ENCODE data around the gene TMEM191C. TPM values are rescaled to one million over a fixed set of nuclear protein-coding genes. Genes with fewer than 3 reads are reported as not detected.
"Not testable (repeated sequence)": the region's sequence is repeated elsewhere in the genome, so short reads cannot be mapped to it uniquely, and the experiment has no call there.

Gene TMEM191C
- total RNA-seq, 1 experiment from 2014 or later: 3.3 TPM

GRCh38 chr22:21472984-21473383, 5.8 kb downstream of the TMEM191C start:
- not testable (repeated sequence) for DNase-seq (ENCODE audit: low spot score)

DNA sequence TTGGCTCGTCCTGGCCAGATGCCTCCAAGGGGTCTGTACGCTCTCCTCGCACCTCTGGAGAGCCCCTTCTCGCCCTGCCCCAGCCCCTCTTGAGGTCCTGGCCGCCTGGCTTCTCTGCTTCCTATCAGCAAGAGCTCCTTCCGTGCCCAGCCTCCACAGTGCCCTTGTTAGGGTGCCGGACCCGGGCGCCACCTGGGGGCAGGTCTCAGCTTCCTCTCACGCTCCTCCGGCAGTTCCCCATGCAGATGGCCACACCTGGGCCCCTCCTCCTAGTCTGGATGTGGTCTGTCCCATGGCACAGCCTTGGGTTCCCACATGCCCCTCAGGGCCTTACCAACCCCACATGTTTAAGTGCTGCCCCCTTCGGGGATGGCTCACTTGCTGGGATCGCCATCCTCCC, 6.5 kb downstream of the TMEM191C start:
- DNase-seq (ENCODE audit: low spot score): not testable (repeated sequence)

GRCh38 chr22:21484039-21484438, 16.9 kb downstream of the TMEM191C start:
- not testable (repeated sequence) for DNase-seq (ENCODE audit: low spot score)

GRCh38 chr22:21487723-21488122, 20.5 kb downstream of the TMEM191C start:
- DNase-seq (ENCODE audit: low spot score): not testable (repeated sequence)

DNA sequence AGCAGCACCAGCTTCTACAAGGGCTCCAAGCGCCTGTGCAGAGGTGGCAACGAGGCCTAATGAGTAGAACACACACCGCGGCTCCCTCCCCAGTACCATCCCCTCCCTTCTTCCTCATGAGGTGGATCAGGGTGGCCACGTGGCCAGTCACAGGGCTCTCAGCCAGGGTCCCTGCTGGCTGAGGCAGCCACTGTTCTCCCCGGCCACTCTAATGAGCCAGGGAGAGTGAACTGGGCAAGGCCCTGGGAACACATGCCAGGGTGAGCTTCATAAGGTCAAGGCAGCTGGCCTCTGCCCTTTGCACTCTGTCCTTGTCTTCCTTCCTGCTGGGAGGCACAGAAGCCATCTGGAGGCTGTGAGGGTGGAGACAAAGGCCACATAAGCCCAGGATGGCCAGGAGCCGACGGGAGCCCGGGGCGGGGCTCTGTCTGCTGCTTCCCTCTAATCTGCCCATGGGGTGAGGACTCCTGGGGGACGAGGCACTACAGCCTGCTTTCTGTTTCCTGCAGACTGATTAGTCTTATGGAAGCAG, 22.0 kb downstream of the TMEM191C start:
- not testable (repeated sequence) for DNase-seq (ENCODE audit: low spot score)

DNA sequence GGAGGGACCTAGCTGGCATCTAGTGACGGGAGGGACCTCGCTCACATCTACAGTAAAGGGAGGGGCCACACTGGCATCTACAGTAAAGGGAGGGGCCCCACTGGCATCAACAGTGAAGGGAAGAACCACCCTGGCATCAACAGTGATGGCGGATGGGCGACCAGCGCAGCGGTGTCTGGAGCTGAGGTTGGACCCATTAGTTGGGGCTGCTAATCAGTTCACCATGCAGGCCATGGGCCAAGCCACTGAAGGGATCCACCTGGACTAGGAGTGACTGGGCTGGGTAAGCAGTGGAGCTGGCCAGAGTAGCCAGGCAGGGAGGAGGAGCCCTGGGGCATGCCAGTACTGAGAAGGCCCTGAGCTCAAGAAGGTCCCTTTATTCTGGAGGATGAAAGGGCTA, 23.4 kb downstream of the TMEM191C start:
- not testable (repeated sequence) for DNase-seq (ENCODE audit: low spot score)

DNA sequence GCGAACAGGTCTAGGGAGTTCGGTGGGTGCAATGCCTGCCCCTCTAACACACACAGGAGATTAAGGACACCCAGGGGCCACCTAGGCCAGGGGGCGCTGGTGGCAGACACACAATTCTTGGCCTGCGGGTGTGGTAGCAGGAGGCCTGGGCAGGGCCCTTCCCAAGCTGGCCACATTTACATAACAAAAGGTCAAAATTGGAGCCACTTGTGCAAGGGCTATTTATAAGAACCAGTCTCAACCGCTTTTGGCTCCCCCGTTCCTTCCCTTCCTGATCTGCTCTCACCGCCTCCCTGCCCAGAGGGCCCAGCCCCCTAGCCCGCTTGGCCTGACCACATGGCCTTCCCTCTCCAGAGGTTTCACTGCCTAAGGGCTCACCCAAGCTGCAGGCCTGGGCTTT, 25.1 kb downstream of the TMEM191C start:
- not testable (repeated sequence) for DNase-seq (ENCODE audit: low spot score)

DNA sequence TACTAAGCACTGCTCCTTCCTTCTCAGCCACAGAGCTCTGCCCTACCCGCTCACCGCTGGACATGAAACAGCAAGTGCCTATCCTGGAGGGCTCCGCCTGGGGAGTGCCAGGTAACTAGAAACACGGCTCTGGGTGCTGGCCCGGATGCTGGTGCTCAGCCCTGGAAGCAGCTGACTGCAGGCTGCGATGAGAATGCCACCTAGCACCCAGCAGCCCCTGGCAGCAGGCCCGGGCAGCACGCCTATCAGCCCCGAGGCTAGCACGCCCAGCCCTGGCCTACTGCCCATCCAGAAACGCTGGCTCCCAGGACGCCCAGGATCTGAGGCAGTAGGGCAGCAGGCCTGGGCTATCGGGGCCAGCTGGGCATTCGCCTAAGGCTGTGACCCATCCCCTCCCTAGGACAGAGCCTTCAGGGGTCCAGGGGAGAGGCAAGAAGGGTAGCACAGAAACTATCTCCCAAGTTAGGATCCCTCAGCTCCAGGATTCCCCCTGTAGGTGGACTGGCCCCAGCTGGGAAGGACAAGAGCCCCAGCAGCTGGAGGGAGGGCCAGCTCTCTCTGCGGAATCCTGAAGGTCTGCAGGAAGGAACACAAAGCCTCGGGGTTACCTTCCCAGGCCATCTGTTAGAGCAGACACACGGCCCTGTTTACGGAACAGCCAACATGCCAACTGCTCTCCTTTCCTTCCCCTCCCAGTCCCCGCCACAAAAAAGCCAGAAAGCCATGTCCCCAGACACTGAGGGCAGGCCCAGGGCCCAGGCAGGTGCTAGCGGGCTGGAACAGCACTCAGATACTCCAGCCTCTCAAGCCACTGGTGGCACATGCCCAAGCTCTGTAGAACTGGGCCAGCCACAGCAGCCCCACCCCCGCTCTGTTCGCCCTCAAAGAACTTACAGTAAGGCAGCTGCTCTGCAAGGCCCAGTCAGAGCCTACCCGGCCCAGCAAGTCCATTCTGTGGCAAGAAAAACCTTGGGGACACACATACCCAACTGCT, 26.9 kb downstream of the TMEM191C start:
- DNase-seq (ENCODE audit: low spot score): not testable (repeated sequence)

- not testable (repeated sequence) for DNase-seq (ENCODE audit: low spot score)
These were observed 30.8 kb downstream of the TMEM191C start for GRCh38 chr22:21497984-21498383.

DNA sequence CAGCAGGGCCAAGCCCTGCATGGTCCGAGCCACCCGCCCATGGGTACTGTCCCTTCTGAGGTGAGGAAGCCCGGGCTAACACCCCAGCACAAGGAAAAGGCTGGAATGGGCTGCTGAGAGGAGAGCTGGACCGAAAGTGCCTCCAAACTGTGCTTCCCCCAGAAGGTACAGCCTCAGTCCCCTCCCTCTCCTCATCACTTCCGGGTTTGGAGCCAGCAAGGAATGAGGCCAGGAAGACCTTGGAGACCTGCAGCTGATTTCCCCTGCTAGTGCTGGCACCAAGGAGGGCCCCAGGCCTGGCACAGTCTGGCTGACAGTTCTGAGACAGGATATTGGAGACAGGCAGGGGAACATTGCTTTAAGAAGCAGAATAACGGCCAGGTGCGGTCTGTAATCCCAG, 31.3 kb downstream of the TMEM191C start:
- not testable (repeated sequence) for DNase-seq (ENCODE audit: low spot score)

DNA sequence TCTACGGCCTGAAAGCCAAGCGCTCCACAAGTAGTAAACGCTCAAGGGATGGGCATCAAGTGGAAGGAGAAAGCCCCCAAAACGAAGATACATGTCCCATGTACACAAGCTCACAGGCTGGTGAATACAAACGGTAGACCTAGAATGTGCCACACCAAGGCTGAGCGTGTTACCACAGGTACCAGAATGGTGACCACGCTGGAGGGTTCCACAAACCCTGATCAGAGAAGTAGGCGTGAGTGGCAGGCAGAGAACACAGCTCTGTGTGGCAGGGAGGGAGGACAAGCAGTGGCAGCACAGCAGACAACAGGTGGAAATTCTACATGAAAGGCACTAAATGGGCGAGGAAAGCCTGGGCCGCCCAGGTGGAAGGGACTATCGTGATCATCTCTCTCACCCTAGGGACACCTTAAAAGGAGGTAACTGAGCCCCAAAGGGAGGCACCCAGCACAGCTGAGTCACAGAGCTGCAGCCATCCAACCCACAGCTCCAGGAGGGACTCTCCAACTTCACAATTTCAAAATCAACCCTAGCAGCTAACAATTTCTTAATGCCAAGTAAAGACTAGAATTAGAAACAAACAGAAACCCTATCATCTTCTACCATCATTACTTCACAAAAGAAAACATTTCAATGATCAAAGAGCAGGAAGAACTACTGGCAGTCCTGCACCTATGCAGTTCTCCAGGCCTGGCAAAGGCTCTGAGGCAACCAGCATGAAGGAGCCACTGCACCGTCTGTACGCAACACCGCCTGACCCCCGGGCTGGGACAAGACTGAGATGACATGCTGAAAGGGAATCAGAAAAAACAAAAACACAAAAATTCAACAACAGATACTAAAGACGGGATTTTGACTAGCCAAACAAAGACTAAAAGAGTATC, 32.7 kb downstream of the TMEM191C start:
- DNase-seq (ENCODE audit: low spot score): not testable (repeated sequence)

GRCh38 chr22:21510397-21510796, 43.2 kb downstream of the TMEM191C start:
- not testable (repeated sequence) for DNase-seq (ENCODE audit: low spot score)

GRCh38 chr22:21512022-21512421, 44.8 kb downstream of the TMEM191C start:
- DNase-seq (ENCODE audit: low spot score): not testable (repeated sequence)

- not testable (repeated sequence) for DNase-seq (ENCODE audit: low spot score)
These were observed 46.9 kb downstream of the TMEM191C start for GRCh38 chr22:21514117-21514516.

GRCh38 chr22:21515234-21515633, 48.0 kb downstream of the TMEM191C start:
- DNase-seq (ENCODE audit: low spot score): not testable (repeated sequence)

GRCh38 chr22:21516522-21516921, 49.3 kb downstream of the TMEM191C start:
- not testable (repeated sequence) for DNase-seq (ENCODE audit: low spot score)

GRCh38 chr22:21516970-21517764, 50.0 kb downstream of the TMEM191C start:
- DNase-seq (ENCODE audit: low spot score): not testable (repeated sequence)

Measured in A172 (cell line).